ENCODE data around the gene SHANK1. TPM values are rescaled to one million over a fixed set of nuclear protein-coding genes. Genes with fewer than 3 reads are reported as not detected.

SHANK1 gene
- total RNA-seq, 2 donors from 2014 or later = 0.28 to 1.6 TPM

- Histone ChIP-seq H3K27ac (no peak overlapping the region), H3K27me3 (replicated peaks; ENCODE audit: insufficient read depth) (no peaks in the 10 kb centered on the region), H3K9me3 (peaks cover 10% of the 10 kb centered on the region), H3K4me1 (ENCODE audit: control insufficient read depth in 1 of 2, low read depth in 2 of 2) (peaks cover 0 to 5% of the 10 kb centered on the region in 2 donors), H3K4me3 (no peak overlapping the region), H3K36me3 (no peaks in the 10 kb centered on the region)
- TF ChIP-seq CTCF (IDR thresholded peaks at IDR 0.05) = no peak
- no peak for ATAC-seq (ENCODE audit: insufficient number of reproducible peaks, low FRiP score, low read depth)
- DNase-seq (ENCODE audit: low spot score) = no peak
These were observed 64.7 kb downstream of the SHANK1 start for GRCh38 chr19:50654882-50655281.

GRCh38 chr19:50652722-50653121 is 66.9 kb downstream of the SHANK1 start:
- ATAC-seq (ENCODE audit: insufficient number of reproducible peaks, low FRiP score, low read depth) = no peak
- no peak for TF ChIP-seq CTCF (IDR thresholded peaks at IDR 0.05)
- no peaks in the 10 kb centered on the region for H3K27me3 ChIP-seq (replicated peaks; ENCODE audit: insufficient read depth)

GRCh38 chr19:50651174-50651573 is 68.4 kb downstream of the SHANK1 start:
- H3K27me3 ChIP-seq (replicated peaks; ENCODE audit: insufficient read depth) = no peaks in the 10 kb centered on the region
- no peak overlapping the region for H3K4me3 ChIP-seq
- no peaks in the 10 kb centered on the region for H3K36me3 ChIP-seq
- H3K9me3 ChIP-seq = peaks cover 10% of the 10 kb centered on the region
- no peak for ATAC-seq (ENCODE audit: insufficient number of reproducible peaks, low FRiP score, low read depth)
- no peak for DNase-seq (ENCODE audit: low spot score)
- H3K4me1 ChIP-seq (ENCODE audit: control insufficient read depth in 1 of 2, low read depth in 2 of 2) = no peaks in the 10 kb centered on the region
- TF ChIP-seq CTCF (IDR thresholded peaks at IDR 0.05) = no peak
- no peak overlapping the region for H3K27ac ChIP-seq

More at GRCh38 chr19:50652722-50653121, 66.9 kb downstream of the SHANK1 start:
- Histone ChIP-seq H3K36me3 (no peaks in the 10 kb centered on the region), H3K27ac (no peak overlapping the region), H3K4me1 (ENCODE audit: control insufficient read depth in 1 of 2, low read depth in 2 of 2) (no peaks in the 10 kb centered on the region), H3K9me3 (peaks cover 10% of the 10 kb centered on the region), H3K4me3 (no peak overlapping the region)
- no peak for DNase-seq (ENCODE audit: low spot score)

- Histone ChIP-seq H3K4me3 (no peak within 1 kb of the TSS), H3K27ac (no peak within 1 kb of the TSS), H3K4me1 (ENCODE audit: control insufficient read depth in 1 of 2, low read depth in 2 of 2) (no peaks in the 10 kb centered on the region), H3K36me3 (no peaks in the 10 kb centered on the region), H3K9me3 (peaks cover under 1% of the 10 kb centered on the region), H3K27me3 (replicated peaks; ENCODE audit: insufficient read depth) (no peaks in the 10 kb centered on the region)
- DNase-seq (ENCODE audit: low spot score) = no peak
- no peak for ATAC-seq (ENCODE audit: insufficient number of reproducible peaks, low FRiP score, low read depth)
- no peak for TF ChIP-seq CTCF (IDR thresholded peaks at IDR 0.05)
These were observed 69.9 kb downstream of the SHANK1 start, which contains the start of gene C19orf81 for GRCh38 chr19:50649433-50650391. Gene C19orf81 (plus strand): TSS chr19:50649445. CDS start chr19:50649445, 0 bp downstream.

GRCh38 chr19:50648659-50649058 is 70.9 kb downstream of the SHANK1 start:
- ATAC-seq (ENCODE audit: insufficient number of reproducible peaks, low FRiP score, low read depth) = no peak
- no peak for TF ChIP-seq CTCF (IDR thresholded peaks at IDR 0.05)
- Histone ChIP-seq H3K27ac (no peak overlapping the region), H3K27me3 (replicated peaks; ENCODE audit: insufficient read depth) (no peaks in the 10 kb centered on the region), H3K9me3 (no peaks in the 10 kb centered on the region), H3K4me1 (ENCODE audit: control insufficient read depth in 1 of 2, low read depth in 2 of 2) (no peaks in the 10 kb centered on the region), H3K36me3 (no peaks in the 10 kb centered on the region), H3K4me3 (no peak overlapping the region)
- no peak for DNase-seq (ENCODE audit: low spot score)
